ENCODE data around the gene PCBP3. TPM values are rescaled to one million over a fixed set of nuclear protein-coding genes. Genes with fewer than 3 reads are reported as not detected.

Gene PCBP3
- total RNA-seq, 2 experiments from 2014 or later: 3.4 to 3.8 TPM

DNA sequence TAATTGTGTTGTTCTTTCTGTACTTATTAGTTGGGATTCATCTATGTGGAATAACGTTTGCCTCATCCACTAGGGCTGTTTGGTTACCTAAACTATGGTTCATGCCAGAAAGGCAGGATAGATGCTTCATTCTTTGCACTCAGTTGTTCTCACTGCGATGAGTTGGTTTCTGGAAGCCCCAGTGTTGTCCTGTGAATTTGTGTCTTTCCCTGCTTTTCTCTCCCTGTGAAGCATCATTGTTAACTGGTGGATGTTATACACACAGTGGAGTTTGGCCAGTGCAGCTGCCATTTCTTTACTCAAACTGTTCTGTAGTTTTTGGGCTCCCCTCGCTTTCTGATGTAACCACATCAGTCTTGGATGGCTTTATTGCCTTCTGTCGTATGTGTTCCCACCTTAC is 194.4 kb downstream of the PCBP3 start:
- no peak overlapping the region for H3K27ac ChIP-seq (ENCODE audit: low read depth in 1 of 2, low read length in 2 of 2)
- peaks cover 0 to 13% of the 10 kb centered on the region in 2 experiments for H3K9me3 ChIP-seq (ENCODE audit: control insufficient read depth in 1 of 2, insufficient read depth in 1 of 2, low read length in 2 of 2)
- H3K4me3 Mint-ChIP-seq: no peak overlapping the region
- no peaks in the 10 kb centered on the region for H3K4me1 ChIP-seq (ENCODE audit: insufficient read depth, low read length)
- no peaks in the 10 kb centered on the region for H3K4me1 Mint-ChIP-seq (ENCODE audit: low read depth)
- no peaks in the 10 kb centered on the region for H3K27me3 ChIP-seq (ENCODE audit: control insufficient read depth in 1 of 2, insufficient read depth in 2 of 2, low read length in 2 of 2)
- H3K27ac Mint-ChIP-seq: no peak overlapping the region
- TF ChIP-seq, protein P1, sequence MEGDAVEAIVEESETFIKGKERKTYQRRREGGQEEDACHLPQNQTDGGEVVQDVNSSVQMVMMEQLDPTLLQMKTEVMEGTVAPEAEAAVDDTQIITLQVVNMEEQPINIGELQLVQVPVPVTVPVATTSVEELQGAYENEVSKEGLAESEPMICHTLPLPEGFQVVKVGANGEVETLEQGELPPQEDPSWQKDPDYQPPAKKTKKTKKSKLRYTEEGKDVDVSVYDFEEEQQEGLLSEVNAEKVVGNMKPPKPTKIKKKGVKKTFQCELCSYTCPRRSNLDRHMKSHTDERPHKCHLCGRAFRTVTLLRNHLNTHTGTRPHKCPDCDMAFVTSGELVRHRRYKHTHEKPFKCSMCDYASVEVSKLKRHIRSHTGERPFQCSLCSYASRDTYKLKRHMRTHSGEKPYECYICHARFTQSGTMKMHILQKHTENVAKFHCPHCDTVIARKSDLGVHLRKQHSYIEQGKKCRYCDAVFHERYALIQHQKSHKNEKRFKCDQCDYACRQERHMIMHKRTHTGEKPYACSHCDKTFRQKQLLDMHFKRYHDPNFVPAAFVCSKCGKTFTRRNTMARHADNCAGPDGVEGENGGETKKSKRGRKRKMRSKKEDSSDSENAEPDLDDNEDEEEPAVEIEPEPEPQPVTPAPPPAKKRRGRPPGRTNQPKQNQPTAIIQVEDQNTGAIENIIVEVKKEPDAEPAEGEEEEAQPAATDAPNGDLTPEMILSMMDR (IDR thresholded peaks at IDR 0.05): no peak
- ChIA-PET CTCF (no interaction called here), POLR2A (no interaction called here)
- H3K36me3 Mint-ChIP-seq (ENCODE audit: low read depth): no peaks in the 10 kb centered on the region
- H3K36me3 ChIP-seq (ENCODE audit: insufficient read depth, low read length): no peaks in the 10 kb centered on the region
- DNase-seq: no peak
- H3K9me3 Mint-ChIP-seq: no peaks in the 10 kb centered on the region
- intact Hi-C loops (cut with DNase I, micrococcal nuclease): no loop called here
- H3K4me3 ChIP-seq (ENCODE audit: low read length): no peak overlapping the region
- H3K27me3 Mint-ChIP-seq: no peaks in the 10 kb centered on the region
- no peak for ATAC-seq (ENCODE audit: poor library complexity)

DNA sequence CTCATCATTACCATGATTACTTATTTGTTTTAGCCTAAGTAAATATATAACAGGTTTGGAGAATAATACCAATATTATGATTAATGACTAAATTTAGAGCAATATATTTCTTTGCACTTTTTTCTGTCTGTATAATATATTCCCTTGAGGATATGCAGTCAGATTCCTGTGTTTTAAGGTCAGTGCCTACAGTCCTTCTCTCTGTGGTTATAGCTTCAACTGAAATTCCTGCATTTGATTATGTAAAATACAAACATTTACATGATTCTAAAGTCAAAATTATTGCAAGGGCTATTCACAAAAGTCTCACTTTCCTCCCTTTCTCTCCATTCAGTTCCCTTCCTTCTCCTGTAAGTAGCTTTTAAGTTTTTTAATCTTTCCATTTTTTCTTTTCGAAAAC is 195.1 kb downstream of the PCBP3 start:
- CTCF ChIA-PET: no interaction called here

DNA sequence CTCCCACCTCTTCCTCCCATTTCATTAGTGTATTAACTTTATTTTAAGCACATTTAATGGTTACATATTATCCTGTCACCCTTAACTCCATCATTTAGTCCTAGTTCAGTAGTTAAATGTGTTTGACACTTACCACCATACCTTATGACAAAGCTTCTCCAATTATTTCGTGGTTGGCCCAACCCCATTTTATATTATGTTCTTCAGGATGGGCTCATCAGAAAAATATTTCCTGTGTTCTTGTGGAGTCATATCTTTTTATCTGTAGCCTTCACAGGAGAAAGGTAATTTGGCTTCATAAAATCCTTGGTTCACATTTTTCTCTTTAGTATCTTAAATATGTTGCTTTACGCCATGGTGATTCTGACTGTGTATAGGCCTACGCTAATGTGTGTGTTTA is 195.7 kb downstream of the PCBP3 start:
- DNase-seq (no peak), ATAC-seq (ENCODE audit: poor library complexity) (no peak)
- no peaks in the 10 kb centered on the region for H3K36me3 Mint-ChIP-seq (ENCODE audit: low read depth)
- no peak overlapping the region for H3K4me3 ChIP-seq (ENCODE audit: low read length)
- TF ChIP-seq, protein P1 (IDR thresholded peaks at IDR 0.05): no peak
- no peak overlapping the region for H3K27ac ChIP-seq (ENCODE audit: low read depth in 1 of 2, low read length in 2 of 2)
- H3K4me3 Mint-ChIP-seq: no peak overlapping the region
- H3K4me1 ChIP-seq (ENCODE audit: insufficient read depth, low read length): no peaks in the 10 kb centered on the region
- H3K9me3 ChIP-seq (ENCODE audit: control insufficient read depth in 1 of 2, insufficient read depth in 1 of 2, low read length in 2 of 2): peaks cover 0 to 13% of the 10 kb centered on the region in 2 experiments
- no peaks in the 10 kb centered on the region for H3K27me3 ChIP-seq (ENCODE audit: control insufficient read depth in 1 of 2, insufficient read depth in 2 of 2, low read length in 2 of 2)
- no peaks in the 10 kb centered on the region for H3K27me3 Mint-ChIP-seq
- intact Hi-C loops (cut with DNase I, micrococcal nuclease): no loop called here
- H3K36me3 ChIP-seq (ENCODE audit: insufficient read depth, low read length): no peaks in the 10 kb centered on the region
- CTCF ChIA-PET: no interaction called here
- H3K4me1 Mint-ChIP-seq (ENCODE audit: low read depth): no peaks in the 10 kb centered on the region
- POLR2A ChIA-PET: no interaction called here
- no peaks in the 10 kb centered on the region for H3K9me3 Mint-ChIP-seq
- H3K27ac Mint-ChIP-seq: no peak overlapping the region

More for the DNA sequence above, 195.1 kb downstream of the PCBP3 start:
- Histone ChIP-seq H3K27ac (ENCODE audit: low read depth in 1 of 2, low read length in 2 of 2) (no peak overlapping the region), H3K4me1 (ENCODE audit: insufficient read depth, low read length) (no peaks in the 10 kb centered on the region), H3K27me3 (ENCODE audit: control insufficient read depth in 1 of 2, insufficient read depth in 2 of 2, low read length in 2 of 2) (no peaks in the 10 kb centered on the region), H3K9me3 (ENCODE audit: control insufficient read depth in 1 of 2, insufficient read depth in 1 of 2, low read length in 2 of 2) (peaks cover 0 to 13% of the 10 kb centered on the region in 2 experiments), H3K4me3 (ENCODE audit: low read length) (no peak overlapping the region), H3K36me3 (ENCODE audit: insufficient read depth, low read length) (no peaks in the 10 kb centered on the region)
- POLR2A ChIA-PET: no interaction called here
- DNase-seq: no peak
- Mint-ChIP-seq H3K4me1 (ENCODE audit: low read depth) (no peaks in the 10 kb centered on the region), H3K4me3 (no peak overlapping the region), H3K9me3 (no peaks in the 10 kb centered on the region), H3K36me3 (ENCODE audit: low read depth) (no peaks in the 10 kb centered on the region), H3K27ac (no peak overlapping the region), H3K27me3 (no peaks in the 10 kb centered on the region)
- TF ChIP-seq, protein P1 (IDR thresholded peaks at IDR 0.05): no peak
- ATAC-seq (ENCODE audit: poor library complexity): no peak
- intact Hi-C loops (cut with DNase I, micrococcal nuclease): no loop called here

Data from CD4-positive, alpha-beta T cell (primary cell).